ENCODE measurements around the gene INS.

INS gene

DNA sequence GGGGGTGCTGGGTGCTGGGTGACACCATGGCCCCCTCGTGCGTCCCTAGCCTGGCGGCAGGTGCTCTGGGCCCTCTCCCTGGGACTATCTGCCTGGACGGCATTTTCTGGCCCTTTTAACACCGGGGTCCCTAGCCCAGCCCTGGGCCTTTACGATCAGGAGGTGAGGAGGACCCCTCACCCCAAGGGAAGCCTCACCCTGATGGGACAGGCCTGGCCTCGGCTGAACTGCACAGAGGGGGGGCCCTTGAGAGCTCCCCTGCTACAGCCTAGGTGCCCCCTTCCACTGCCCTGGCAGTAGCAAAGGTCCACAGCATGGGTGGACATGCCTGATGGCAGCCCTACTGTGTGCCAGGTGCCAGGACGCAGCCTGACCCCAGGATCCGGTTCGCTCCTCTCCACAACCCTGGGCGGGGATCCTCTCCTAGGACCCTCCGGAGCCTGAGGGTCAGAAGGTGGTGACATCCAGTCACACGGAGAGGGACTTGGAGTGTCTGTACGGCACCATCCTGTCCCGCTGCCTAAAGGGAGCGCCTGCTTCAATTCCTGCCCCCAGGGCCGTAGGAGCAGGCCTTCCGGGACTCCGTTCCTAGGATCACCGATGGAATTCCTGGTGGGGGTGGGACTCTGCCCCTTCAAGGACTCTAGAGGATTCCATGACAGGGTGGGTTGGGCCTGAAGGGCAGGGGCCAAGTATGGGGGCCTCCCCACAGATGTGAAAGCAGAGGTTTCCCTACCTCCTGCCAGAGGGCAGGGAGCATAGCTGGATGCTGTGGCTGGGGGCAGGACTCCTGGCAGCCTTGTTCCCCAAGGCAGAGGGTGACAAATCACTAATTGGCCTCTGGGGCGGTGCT is 43.6 kb upstream of the INS start:
- Histone ChIP-seq H3K36me3 (ENCODE audit: control insufficient read depth, insufficient read depth, low read length) (no peaks in the 10 kb centered on the region), H3K4me1 (ENCODE audit: control insufficient read depth, insufficient read depth, low read length, poor library complexity, severe bottlenecking) (no peaks in the 10 kb centered on the region), H3K27me3 (replicated peaks; ENCODE audit: control insufficient read depth, insufficient read depth, low read length, poor library complexity, severe bottlenecking) (no peaks in the 10 kb centered on the region), H3K4me3 (ENCODE audit: insufficient read depth, low read depth, low read length, poor library complexity, severe bottlenecking) (no peak overlapping the region), H3K27ac (ENCODE audit: insufficient read depth, low read length, poor library complexity, severe bottlenecking) (no peak overlapping the region), H3K9me3 (ENCODE audit: control insufficient read depth, low read length) (no peaks in the 10 kb centered on the region)
- no peak for DNase-seq

DNA sequence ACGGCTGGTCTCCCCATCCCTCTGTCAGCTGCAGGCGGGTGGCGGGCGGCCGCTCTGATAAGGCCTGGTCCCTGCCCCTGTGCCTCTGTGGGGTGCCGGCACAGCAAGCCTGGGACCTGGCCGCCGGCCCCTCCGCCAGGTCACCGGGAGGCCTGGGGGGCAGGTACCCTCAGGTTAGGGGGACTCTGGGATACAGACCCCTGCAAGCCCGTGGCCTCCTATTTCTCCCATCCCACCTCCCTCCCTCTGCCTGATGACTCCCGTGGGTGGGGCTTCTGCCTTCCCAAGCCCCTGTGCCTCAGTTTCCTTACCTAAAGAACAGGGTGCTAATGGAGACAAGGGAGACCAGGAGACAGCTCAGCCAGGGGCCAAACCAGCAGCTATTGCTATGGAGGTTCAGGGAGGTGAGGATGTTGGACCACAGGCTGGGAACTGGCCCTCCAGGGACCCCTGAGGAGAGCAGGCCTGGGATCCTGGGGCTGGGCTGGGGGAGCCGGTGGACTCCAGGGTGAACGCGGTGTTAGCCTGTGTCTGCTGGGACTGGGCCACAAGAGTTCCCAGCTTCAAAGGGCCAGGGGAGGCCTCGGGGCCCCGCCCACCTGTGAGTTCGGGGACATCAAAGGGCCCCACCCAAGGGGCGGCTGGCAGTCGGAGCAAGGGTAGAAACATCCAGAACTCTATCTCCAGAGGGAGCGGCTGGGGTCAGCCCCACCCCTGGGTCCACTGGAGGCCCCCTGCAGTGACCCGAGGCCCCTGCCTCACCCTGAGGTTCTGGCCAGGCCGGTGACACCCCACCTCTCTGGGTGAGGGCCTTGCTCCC is 42.6 kb upstream of the INS start:
- H3K27ac ChIP-seq (ENCODE audit: insufficient read depth, low read length, poor library complexity, severe bottlenecking) = no peak overlapping the region
- H3K4me3 ChIP-seq (ENCODE audit: insufficient read depth, low read depth, low read length, poor library complexity, severe bottlenecking) = no peak overlapping the region
- no peak for DNase-seq
- H3K36me3 ChIP-seq (ENCODE audit: control insufficient read depth, insufficient read depth, low read length) = no peaks in the 10 kb centered on the region
- no peaks in the 10 kb centered on the region for H3K9me3 ChIP-seq (ENCODE audit: control insufficient read depth, low read length)
- no peaks in the 10 kb centered on the region for H3K4me1 ChIP-seq (ENCODE audit: control insufficient read depth, insufficient read depth, low read length, poor library complexity, severe bottlenecking)
- H3K27me3 ChIP-seq (replicated peaks; ENCODE audit: control insufficient read depth, insufficient read depth, low read length, poor library complexity, severe bottlenecking) = no peaks in the 10 kb centered on the region

DNA sequence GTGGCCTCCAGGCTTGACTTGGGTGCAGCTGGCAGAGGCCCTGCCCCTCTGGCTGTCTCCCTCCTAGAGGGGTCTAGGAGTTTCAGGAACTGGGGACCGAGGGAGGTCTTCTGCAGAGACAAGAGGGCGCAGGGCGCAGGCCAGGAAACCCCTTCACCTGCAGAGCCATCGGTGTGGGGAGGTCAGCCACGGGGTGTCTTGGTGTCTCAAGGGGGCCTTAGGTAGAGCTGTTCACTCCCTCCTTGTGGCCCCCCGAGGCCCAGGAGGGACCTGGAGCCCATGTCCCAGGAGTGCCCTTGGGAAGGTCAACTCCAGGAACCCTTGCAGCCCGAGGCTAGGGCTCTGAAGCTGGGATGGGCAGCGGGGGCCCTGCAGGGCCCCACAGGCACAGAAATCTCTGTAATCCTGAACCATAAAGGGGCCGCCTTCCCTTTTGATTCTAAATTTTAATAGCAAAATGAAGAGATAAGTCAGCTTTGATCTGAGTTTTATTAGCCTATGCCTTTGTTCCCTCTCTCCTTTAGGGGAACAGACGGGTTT is 42.0 kb upstream of the INS start:
- H3K27ac ChIP-seq (ENCODE audit: insufficient read depth, low read length, poor library complexity, severe bottlenecking) = no peak overlapping the region
- no peak for DNase-seq
- no peak overlapping the region for H3K4me3 ChIP-seq (ENCODE audit: insufficient read depth, low read depth, low read length, poor library complexity, severe bottlenecking)
- H3K4me1 ChIP-seq (ENCODE audit: control insufficient read depth, insufficient read depth, low read length, poor library complexity, severe bottlenecking) = no peaks in the 10 kb centered on the region
- H3K27me3 ChIP-seq (replicated peaks; ENCODE audit: control insufficient read depth, insufficient read depth, low read length, poor library complexity, severe bottlenecking) = no peaks in the 10 kb centered on the region
- H3K9me3 ChIP-seq (ENCODE audit: control insufficient read depth, low read length) = no peaks in the 10 kb centered on the region
- no peaks in the 10 kb centered on the region for H3K36me3 ChIP-seq (ENCODE audit: control insufficient read depth, insufficient read depth, low read length)

DNA sequence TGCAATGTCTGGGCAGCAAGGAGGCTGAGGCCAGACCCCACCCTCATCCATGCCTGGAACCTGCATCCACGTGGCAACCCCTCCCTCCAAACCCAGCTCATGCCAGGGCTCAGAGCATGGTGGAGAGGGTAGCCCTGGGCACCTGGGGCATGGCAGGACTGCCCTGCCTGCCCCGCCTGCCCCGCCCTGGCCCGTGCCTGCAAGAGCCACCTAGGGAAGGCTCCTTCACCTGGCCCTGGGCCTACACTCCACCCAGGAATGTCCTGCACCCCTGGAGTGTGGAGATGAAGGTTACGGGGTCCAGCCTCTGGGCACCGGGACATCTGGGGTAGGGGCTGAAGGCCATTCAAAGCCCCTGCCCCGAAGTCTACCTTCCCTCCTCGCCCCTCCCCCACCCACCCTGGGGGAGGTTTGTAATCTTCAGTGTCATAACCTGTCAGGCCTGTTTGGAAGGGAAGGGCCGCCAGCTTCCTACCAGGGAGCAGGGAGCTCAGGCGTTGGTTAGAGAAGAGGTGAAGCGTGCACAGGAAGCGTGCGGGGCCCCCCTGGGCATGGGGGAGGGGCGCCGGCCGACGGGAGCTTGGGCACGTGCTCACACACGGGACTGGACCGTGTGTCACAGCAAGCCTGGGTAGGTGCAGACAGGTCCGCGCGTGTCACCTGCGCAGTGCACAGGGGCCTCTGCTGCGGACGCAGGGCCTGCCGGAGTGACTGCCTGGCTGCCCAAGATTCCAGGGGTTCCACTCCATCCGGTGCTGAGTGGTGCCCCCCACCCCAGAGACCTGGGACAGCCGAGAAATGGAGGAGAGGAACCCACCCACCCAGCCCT is 41.3 kb upstream of the INS start:
- H3K27me3 ChIP-seq (replicated peaks; ENCODE audit: control insufficient read depth, insufficient read depth, low read length, poor library complexity, severe bottlenecking) = no peaks in the 10 kb centered on the region
- H3K4me3 ChIP-seq (ENCODE audit: insufficient read depth, low read depth, low read length, poor library complexity, severe bottlenecking) = no peak overlapping the region
- DNase-seq = no peak
- no peaks in the 10 kb centered on the region for H3K9me3 ChIP-seq (ENCODE audit: control insufficient read depth, low read length)
- no peaks in the 10 kb centered on the region for H3K4me1 ChIP-seq (ENCODE audit: control insufficient read depth, insufficient read depth, low read length, poor library complexity, severe bottlenecking)
- no peaks in the 10 kb centered on the region for H3K36me3 ChIP-seq (ENCODE audit: control insufficient read depth, insufficient read depth, low read length)
- no peak overlapping the region for H3K27ac ChIP-seq (ENCODE audit: insufficient read depth, low read length, poor library complexity, severe bottlenecking)

DNA sequence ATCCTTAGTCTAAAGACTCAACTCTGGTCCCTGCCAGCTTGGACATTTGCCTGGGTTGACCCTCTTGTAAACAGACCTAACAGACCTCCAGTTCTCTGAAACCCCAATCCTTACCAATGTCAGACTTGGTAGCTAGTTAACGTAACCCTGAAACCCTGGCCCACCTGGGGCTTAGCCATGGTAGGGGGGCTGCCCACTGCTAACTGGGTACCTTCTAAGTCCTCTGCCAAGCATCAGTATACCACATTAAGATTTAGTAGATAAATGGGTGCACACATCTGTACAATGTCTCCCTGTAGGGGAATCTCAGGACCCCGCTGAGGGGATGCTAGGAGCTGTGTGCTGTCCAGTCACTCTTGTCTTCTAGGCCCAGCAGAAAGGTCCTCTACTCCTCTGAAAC is 40.5 kb upstream of the INS start:
- no peak for DNase-seq
- Histone ChIP-seq H3K36me3 (ENCODE audit: control insufficient read depth, insufficient read depth, low read length) (no peaks in the 10 kb centered on the region), H3K27me3 (replicated peaks; ENCODE audit: control insufficient read depth, insufficient read depth, low read length, poor library complexity, severe bottlenecking) (no peaks in the 10 kb centered on the region), H3K4me3 (ENCODE audit: insufficient read depth, low read depth, low read length, poor library complexity, severe bottlenecking) (no peak overlapping the region), H3K9me3 (ENCODE audit: control insufficient read depth, low read length) (no peaks in the 10 kb centered on the region), H3K27ac (ENCODE audit: insufficient read depth, low read length, poor library complexity, severe bottlenecking) (no peak overlapping the region), H3K4me1 (ENCODE audit: control insufficient read depth, insufficient read depth, low read length, poor library complexity, severe bottlenecking) (no peaks in the 10 kb centered on the region)

DNA sequence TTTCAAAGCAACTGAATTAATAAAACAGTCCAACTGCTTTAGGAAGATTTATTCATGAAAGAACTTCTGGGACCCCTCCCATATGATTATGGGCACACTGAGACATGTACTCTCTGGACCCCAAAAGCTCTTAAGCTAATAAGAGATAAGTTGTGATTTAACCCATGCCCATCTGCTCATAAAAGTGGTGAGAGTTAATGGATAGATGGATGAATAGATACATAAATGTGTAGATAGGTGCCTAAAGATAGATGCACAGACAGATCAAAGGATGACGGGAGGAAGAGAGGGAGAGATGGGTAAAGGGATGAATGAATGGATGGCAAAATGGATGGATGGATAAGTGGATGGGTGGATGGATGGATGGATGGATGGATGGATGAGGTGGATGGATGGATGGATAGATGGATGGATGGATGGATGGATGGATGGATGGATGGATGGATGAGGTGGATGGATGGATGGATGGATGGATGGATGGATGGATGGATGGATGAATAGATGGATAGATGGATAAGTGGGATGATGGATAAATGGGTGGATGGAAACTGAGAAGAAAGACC is 40.0 kb upstream of the INS start:
- no peak for DNase-seq
- H3K27ac ChIP-seq (ENCODE audit: insufficient read depth, low read length, poor library complexity, severe bottlenecking) = no peak overlapping the region
- no peaks in the 10 kb centered on the region for H3K9me3 ChIP-seq (ENCODE audit: control insufficient read depth, low read length)
- H3K4me3 ChIP-seq (ENCODE audit: insufficient read depth, low read depth, low read length, poor library complexity, severe bottlenecking) = no peak overlapping the region
- H3K4me1 ChIP-seq (ENCODE audit: control insufficient read depth, insufficient read depth, low read length, poor library complexity, severe bottlenecking) = no peaks in the 10 kb centered on the region
- H3K27me3 ChIP-seq (replicated peaks; ENCODE audit: control insufficient read depth, insufficient read depth, low read length, poor library complexity, severe bottlenecking) = no peaks in the 10 kb centered on the region
- H3K36me3 ChIP-seq (ENCODE audit: control insufficient read depth, insufficient read depth, low read length) = no peaks in the 10 kb centered on the region

DNA sequence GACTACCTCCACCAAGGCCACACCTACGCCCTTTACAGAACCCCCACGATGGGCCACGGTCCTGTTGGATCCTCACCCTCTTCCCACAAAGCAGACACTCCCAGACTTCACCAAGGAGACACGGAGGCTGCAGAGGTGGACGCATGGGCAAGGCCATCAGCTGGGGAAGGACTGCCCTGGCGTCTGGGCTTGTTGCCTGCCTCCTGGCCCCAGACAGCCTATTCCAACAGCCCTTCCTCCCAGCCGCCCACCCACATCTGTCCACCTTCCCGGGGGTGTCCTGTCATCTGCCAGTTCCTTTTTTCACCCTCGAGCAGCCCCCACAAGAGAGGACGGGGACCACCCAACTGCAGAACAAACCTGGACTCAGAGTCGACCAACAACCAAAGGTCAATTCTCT is 39.5 kb upstream of the INS start:
- Histone ChIP-seq H3K27me3 (replicated peaks; ENCODE audit: control insufficient read depth, insufficient read depth, low read length, poor library complexity, severe bottlenecking) (no peaks in the 10 kb centered on the region), H3K27ac (ENCODE audit: insufficient read depth, low read length, poor library complexity, severe bottlenecking) (no peak overlapping the region), H3K4me1 (ENCODE audit: control insufficient read depth, insufficient read depth, low read length, poor library complexity, severe bottlenecking) (no peaks in the 10 kb centered on the region), H3K36me3 (ENCODE audit: control insufficient read depth, insufficient read depth, low read length) (no peaks in the 10 kb centered on the region), H3K4me3 (ENCODE audit: insufficient read depth, low read depth, low read length, poor library complexity, severe bottlenecking) (no peak overlapping the region), H3K9me3 (ENCODE audit: control insufficient read depth, low read length) (no peaks in the 10 kb centered on the region)
- no peak for DNase-seq

DNA sequence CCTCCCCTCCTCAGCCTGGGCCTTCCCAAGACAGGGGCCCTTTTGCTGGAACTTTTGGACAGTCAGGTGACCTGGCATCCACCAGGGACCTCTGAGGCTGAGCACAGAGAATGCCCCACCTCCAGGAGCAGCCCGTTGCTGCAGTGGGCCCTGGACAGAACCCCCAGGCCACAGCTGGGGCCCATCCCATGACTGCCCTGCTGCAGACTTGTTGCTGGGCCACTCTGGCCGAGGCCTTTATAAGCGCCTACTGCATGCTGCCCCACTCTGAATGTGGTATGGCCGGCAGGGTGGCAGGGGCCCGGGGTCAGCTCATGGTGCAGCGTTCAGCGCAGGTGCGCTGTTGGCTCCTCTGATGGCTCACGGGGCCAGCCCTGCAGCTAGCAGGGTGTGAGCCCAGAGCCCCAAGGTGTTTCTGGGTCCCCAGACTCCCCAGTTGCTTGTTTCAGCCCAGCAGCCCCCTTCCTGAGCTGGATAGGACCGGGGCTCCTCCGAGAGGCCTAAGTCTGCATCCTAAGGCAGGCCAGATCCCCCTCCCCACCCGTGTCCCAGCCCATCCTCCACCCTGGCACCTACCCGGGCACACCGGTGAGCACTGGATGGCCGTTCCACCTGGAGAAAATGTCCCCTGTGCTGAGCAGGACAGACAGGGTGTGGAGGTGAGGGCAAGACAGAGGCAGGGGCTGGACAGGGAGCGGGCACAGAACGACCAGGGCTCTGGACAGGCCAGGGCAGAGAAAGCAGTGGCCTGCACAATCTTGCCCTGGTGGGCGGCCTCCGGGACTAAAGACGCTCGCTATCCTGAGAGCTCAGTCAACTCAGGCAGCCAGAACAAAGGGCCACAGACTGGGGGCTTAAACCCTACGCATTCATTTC is 38.7 kb upstream of the INS start:
- Histone ChIP-seq H3K4me3 (ENCODE audit: insufficient read depth, low read depth, low read length, poor library complexity, severe bottlenecking) (no peak overlapping the region), H3K4me1 (ENCODE audit: control insufficient read depth, insufficient read depth, low read length, poor library complexity, severe bottlenecking) (no peaks in the 10 kb centered on the region), H3K27ac (ENCODE audit: insufficient read depth, low read length, poor library complexity, severe bottlenecking) (no peak overlapping the region), H3K27me3 (replicated peaks; ENCODE audit: control insufficient read depth, insufficient read depth, low read length, poor library complexity, severe bottlenecking) (no peaks in the 10 kb centered on the region), H3K36me3 (ENCODE audit: control insufficient read depth, insufficient read depth, low read length) (no peaks in the 10 kb centered on the region), H3K9me3 (ENCODE audit: control insufficient read depth, low read length) (no peaks in the 10 kb centered on the region)
- no peak for DNase-seq
